ENCODE measurements around the gene CYP27B1.
"Not testable (repeated sequence)": the region's sequence is repeated elsewhere in the genome, so short reads cannot be mapped to it uniquely, and the experiment has no call there.

The CYP27B1 gene

DNA sequence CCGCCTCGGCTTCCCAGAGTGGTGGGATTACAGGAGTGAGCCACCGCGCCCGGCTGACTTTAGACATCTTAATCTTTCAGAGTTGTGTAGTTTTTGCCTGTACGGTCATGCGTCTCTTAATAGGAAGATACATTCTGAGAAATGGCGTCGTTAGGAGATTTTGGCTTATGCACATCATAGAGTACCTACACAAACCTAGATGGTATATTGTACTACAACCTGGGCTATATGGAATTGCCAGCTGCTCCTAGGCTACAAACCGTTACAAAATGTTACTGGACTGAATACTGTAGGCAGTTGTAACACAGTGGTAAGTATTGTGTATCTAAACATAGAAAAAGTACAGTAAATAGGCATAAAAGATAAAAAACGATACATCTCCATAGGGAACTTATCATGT, 17.0 kb upstream of the CYP27B1 start:
- DNase-seq (ENCODE audit: low read depth in 2 of 2, low spot score in 1 of 2), result no peak

GRCh38 chr12:57783466-57783801, 16.6 kb upstream of the CYP27B1 start:
- no peak for DNase-seq (ENCODE audit: low read depth in 2 of 2, low spot score in 1 of 2)

DNA sequence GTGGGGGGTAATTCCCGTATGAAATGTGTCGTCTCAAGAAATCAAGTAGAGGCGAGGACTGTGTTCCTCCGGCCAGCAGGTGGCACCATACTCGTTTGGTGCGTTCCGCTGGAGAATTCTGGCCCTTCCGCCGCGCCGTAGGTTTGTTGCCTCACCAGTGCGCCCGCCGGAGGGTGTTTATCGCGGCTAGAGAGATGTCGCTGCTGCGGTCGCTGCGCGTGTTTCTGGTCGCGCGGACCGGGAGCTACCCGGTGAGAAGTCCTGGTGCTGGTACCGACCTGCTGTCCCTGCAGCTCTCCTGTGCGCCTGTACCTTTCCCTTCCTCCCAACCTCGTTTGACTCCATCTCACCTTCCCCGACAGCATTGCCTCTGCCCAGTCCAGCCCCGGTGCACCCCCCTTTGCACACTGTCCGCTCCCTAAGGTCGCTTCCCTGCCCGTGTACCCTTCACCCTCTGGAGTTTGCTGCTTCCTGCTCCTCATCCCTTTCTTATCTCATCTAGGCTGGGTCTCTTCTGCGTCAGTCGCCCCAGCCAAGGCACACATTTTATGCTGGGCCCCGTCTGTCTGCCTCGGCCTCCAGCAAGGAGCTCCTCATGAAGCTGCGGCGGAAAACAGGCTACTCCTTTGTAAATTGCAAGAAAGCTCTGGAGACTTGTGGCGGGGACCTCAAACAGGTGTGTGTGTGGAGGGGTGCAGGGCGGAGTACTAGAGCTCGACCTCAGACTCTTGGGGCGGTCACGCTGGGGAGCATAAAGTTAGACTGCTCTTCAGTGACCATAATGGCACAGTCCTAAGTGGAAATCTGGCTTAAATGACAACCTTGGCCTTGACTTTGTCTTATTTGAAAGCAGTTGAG, 16.0 kb upstream of the CYP27B1 start, which contains the start of gene TSFM:
TSFM (plus strand) TSS at position 180 of the 858 bp plus-strand sequence; CDS start at position 195, 15 bp downstream.
- DNase-seq (ENCODE audit: low read depth in 2 of 2, low spot score in 1 of 2), result peak; percentile 96 to 98

- DNase-seq (ENCODE audit: low read depth in 2 of 2, low spot score in 1 of 2), result no peak
These were observed 15.3 kb upstream of the CYP27B1 start for GRCh38 chr12:57782243-57782607.

DNA sequence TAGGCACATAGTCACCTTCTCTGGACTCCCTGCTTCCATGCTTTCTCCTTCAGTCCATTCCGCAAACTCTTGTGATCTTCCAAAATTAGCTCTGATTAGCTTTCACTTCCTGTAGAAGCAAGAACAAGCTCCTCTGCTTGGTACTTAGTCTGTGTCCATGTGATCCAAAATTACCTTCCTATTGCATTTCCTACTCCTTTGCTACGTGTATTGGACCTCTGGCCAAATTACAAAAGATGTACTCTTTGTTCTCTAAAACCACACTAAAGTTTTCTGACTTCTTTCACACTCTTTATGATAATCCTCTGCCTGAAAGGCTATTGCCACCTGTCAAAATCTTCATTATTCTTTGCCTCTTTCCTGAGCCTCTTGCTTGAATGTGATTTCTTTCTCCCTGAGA, 14.9 kb upstream of the CYP27B1 start:
- DNase-seq (ENCODE audit: low read depth in 2 of 2, low spot score in 1 of 2), result no peak

DNA sequence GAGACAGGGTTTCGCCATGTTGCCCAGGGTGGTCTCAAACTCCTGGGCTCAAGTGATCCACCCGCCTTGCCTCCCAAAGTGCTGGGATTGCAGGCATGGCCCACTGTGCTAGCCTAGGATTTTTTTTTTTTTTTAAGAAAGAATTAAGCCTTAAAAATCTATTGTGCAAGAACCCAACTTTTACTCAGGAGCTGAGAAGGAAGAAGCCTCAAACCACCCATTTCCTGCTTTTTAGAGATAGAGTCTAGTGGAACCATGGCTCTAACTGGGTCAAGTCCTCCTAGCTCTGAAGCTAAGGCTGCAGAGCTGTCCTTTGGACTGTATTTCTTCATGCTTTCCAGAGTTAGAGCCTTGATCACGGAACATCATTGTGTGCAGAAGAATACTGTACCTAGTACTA, 14.4 kb upstream of the CYP27B1 start:
- no peak for DNase-seq (ENCODE audit: low read depth in 2 of 2, low spot score in 1 of 2)

- no peak for DNase-seq (ENCODE audit: low read depth in 2 of 2, low spot score in 1 of 2)
These were observed 13.5 kb upstream of the CYP27B1 start for GRCh38 chr12:57780284-57780897.

DNA sequence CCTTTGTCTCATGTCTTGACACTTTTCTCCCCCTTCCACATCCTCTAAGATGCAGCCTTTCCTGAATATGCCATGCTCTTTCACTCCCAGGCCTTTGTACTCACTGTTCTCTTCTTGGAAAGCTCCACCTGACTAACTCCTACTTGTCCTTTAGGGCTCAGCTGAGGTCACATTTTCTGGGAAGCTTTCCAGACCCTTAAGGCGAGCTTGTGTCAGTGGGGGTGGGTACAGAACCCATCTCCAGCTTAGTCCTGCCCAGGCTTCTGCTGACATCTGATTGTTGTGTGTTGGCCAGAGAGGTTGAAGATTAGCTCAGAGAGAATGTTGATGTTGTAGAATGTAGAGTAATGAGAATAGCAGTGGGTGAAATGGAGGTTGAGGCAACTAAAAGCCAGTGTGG, 12.9 kb upstream of the CYP27B1 start:
- no peak for DNase-seq (ENCODE audit: low read depth in 2 of 2, low spot score in 1 of 2)

DNA sequence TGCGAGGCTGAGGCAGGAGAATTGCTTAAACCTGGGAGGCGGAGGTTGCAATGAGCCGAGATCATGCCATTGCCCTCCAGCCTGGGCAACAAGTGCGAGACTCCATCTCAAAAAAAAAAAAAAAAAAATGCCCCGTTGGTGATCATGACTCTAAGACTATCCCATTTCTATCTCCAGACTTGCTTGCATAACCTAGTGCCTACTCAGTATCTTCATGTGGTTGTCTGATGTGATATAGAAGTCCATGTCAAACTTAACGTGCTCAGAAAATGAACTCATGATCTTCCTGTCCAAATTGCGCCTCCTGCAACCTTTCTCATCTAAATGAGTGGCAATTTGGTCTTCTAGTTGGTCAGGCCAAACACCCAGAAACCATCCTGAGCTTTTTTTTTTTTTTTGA, 11.0 kb upstream of the CYP27B1 start:
- DNase-seq (ENCODE audit: low read depth in 2 of 2, low spot score in 1 of 2), result no peak

DNA sequence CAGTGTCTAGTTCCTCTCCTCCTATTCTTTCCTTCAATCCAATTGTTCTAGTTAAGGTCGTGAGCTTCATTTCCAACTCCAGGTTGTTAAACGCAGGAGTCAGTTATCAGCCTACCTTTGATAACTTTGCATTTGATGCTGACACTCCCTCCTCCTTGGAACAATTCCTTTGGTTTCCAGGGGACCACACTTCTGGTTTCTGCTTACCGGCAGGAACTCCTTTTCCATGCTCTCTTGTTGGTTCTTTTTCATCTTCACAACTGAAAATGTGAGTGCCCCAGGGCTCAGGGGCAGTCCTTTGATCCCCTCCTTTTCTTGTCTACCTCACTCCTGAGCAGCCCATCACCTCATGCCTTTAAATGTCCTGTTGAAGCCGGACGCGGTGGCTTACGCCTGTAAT, 10.5 kb upstream of the CYP27B1 start:
- no peak for DNase-seq (ENCODE audit: low read depth in 2 of 2, low spot score in 1 of 2)

DNA sequence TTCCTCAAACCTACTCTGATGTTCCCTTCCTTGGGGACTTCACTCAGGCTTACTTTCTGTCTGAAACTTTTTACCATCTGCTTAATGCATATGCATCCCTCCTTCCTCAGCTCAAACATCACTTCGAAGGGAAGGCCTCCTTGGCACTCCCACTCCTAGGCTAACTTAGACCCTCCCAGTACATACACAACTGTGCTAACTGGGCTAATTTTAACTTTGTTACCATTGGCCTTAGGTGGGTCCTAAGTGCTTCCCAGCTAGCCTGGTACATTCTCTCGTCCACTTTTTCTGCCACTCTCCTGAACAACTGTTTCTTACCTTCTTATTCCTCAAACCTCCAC, 9.3 kb upstream of the CYP27B1 start:
- no peak for DNase-seq (ENCODE audit: low read depth in 2 of 2, low spot score in 1 of 2)

GRCh38 chr12:57775563-57776246, 8.8 kb upstream of the CYP27B1 start:
- DNase-seq (ENCODE audit: low read depth in 2 of 2, low spot score in 1 of 2), result no peak

DNA sequence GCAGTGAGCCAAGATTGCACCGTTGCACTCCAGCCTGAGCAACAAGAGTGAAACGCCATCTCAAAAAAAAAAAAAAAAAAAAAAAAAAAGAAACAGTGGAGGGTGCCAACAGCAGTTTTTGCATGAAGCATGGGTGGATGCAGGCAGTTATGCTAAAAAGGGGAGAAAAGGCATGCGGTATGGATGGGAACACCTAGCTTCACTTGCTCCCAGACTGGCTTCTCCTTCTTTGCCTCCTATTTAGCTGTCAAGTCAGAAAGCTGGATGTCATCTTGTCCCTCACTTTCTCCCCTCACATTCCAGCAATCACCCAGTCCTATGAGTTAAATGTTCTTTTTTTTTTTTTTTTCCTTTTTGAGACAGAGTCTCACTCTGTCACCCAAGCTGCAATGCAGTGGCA, 8.2 kb upstream of the CYP27B1 start:
- no peak for DNase-seq (ENCODE audit: low read depth in 2 of 2, low spot score in 1 of 2)

- DNase-seq (ENCODE audit: low read depth in 2 of 2, low spot score in 1 of 2), result not testable (repeated sequence)
These were observed 7.8 kb upstream of the CYP27B1 start for GRCh38 chr12:57774634-57775033.

DNA sequence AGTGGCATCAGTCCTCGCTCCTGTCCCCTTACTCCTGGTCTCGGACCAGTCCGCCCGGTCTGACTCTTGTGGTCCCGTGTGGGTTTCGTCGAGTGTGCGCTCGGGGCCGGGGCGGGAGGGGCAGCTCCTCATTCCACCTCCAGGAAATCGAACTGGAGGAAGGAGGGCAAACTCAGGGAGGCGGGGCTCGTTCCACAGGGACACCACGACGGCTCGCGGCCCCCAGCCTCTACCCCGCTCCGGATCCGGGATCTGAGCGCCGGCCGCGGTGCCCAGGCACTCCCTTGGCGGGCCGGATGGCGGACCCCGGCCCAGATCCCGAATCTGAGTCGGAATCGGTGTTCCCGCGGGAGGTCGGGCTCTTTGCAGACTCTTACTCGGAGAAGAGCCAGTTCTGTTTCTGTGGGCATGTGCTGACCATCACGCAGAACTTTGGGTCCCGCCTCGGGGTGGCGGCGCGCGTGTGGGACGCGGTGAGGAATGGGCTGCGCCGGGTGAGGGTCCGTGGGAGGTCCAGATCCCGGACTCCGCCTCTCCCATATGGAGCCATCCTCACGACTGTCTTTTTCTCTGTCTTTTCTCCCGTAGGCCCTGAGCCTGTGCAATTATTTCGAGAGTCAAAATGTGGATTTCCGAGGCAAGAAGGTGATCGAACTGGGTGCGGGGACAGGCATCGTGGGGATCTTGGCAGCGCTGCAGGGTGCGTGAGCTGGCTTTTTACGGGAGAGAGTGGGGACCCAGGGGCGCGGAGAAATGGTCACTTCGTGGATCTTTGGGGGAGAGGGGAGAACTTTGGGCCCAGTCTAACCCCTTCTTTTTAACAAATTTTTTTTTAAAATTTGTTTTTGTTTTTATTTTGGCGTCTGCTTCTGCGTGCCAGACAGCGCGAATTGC, 5.8 kb upstream of the CYP27B1 start, which contains the start of gene EEF1AKMT3:
EEF1AKMT3 (plus strand) TSS at position 186 of the 894 bp plus-strand sequence; CDS start at position 297, 111 bp downstream.
- DNase-seq (ENCODE audit: low read depth in 2 of 2, low spot score in 1 of 2), result no peak

GRCh38 chr12:57771873-57772428, 5.1 kb upstream of the CYP27B1 start, which contains the start of gene METTL1:
Gene METTL1, minus strand, starts transcription at chr12:57772105. Its CDS starts 22 bp downstream, at chr12:57772083.
- DNase-seq (ENCODE audit: low read depth in 2 of 2, low spot score in 1 of 2), result peak; percentile 73 to 77

GRCh38 chr12:57771236-57771872, 4.5 kb upstream of the CYP27B1 start:
- DNase-seq (ENCODE audit: low read depth in 2 of 2, low spot score in 1 of 2), result peak in 1 of 2 donors; percentile 62

DNA sequence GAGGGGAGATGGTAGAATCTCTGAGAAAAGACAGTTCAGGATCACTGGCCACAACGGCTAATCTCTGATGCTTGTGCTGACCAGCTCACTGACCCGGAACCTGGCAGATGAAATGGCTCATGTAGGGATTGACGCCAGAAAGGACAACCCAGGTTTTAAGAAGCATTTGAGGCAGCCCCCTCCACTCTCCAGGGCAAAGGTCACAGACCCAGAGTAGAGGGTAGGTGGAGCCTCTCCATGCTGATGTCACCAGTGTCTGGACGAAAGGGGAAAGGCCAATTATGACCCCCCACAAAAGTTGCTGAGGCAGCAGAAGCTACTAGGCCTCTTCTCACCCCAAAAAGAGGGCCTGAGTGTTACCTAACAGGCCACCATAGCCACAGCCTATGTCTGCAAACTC, 3.9 kb upstream of the CYP27B1 start:
- DNase-seq (ENCODE audit: low read depth in 2 of 2, low spot score in 1 of 2), result no peak

DNA sequence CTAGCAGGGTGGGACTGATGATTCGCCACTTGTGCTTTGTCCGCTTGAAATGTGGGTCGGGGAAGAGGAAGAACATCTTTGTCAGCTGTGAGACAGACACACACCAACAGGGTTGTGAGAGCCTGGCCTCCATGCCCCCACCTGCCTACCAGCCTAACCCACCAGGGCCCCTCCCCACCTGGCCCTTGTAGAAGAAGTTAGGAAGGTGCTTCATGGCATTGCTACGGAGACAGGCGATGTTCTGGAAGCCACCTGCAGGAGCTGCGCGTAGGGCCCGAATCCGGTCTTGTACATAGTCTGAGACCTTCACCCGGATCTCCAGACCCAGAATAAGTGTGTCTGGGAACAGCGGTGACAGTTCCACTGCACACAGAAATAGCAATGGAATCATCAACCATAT, 2.7 kb upstream of the CYP27B1 start:
- no peak for DNase-seq (ENCODE audit: low read depth in 2 of 2, low spot score in 1 of 2)

DNA sequence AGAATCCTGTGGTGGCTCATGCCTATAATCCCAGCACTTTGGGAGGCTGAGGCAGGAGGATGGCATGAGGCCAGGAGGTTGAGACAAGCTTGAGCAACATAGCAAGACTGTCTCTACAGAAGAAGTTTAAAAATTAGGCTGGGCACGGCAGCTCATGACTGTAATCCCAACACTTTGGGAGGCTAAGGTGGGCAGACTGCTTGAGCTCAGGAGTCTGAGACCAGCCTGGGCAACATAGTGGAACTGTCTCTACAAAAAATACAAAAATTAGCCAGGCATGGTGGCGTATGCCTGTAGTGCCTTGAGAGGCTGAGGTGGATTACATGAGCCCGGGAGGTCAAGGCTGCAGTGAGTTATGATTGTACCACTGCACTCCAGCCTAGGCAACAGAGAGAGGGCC, 998 bp upstream of the CYP27B1 start:
- no peak for DNase-seq (ENCODE audit: low read depth in 2 of 2, low spot score in 1 of 2)
